Neural progenitor cell (in vitro differentiated cells): ENCODE data around the gene NKAIN2.

Experiments used
- EZH2 ChIP-seq: fragments of 200-600 bp; sonication (generic); IDR thresholded peaks from 2 replicates; pipeline ENCODE4 v1.6.1; 2017; ENCODE audit warnings: antibody characterized with exemption, mild to moderate bottlenecking, moderate library complexity
- EZH2phosphoT487 ChIP-seq: fragments of 200-600 bp; sonication (generic); IDR thresholded peaks from 2 replicates; pipeline ENCODE4 v1.6.1; 2017; ENCODE audit warnings: antibody characterized with exemption
- TF ChIP-seq, protein P1 (sequence below): fragments of 200-600 bp; sonication (generic); IDR thresholded peaks from 2 replicates; pipeline ENCODE4 v1.5.1; 2017; ENCODE audit warnings: antibody characterized with exemption, mild to moderate bottlenecking

DNA sequence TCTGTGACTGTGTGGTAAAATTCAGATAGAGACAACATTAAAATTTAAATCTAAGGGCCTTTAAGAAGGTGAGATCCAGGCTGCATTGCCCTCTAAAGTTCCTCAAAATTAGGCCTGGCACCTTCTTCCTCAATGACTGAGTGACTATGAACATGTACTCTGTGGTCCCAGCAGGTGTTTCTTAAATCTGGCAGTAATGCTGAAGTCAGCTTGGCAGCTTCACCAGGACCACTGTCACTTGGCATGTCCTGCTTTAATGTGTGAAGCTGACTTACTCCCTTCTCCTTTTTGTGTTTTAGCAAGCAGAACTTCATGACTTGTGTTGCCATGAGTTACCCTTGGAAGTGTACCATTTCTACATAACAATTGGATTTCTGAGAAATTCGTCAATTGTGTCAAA, 141.7 kb downstream of the NKAIN2 start:
- TF ChIP-seq, protein P1, sequence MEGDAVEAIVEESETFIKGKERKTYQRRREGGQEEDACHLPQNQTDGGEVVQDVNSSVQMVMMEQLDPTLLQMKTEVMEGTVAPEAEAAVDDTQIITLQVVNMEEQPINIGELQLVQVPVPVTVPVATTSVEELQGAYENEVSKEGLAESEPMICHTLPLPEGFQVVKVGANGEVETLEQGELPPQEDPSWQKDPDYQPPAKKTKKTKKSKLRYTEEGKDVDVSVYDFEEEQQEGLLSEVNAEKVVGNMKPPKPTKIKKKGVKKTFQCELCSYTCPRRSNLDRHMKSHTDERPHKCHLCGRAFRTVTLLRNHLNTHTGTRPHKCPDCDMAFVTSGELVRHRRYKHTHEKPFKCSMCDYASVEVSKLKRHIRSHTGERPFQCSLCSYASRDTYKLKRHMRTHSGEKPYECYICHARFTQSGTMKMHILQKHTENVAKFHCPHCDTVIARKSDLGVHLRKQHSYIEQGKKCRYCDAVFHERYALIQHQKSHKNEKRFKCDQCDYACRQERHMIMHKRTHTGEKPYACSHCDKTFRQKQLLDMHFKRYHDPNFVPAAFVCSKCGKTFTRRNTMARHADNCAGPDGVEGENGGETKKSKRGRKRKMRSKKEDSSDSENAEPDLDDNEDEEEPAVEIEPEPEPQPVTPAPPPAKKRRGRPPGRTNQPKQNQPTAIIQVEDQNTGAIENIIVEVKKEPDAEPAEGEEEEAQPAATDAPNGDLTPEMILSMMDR = no peak
- TF ChIP-seq EZH2phosphoT487 = no peak
- no peak for TF ChIP-seq EZH2
